GM21723 (cell line): Measurements from ENCODE around the gene RP9.

ENCODE experiments used
- ATAC-seq: cut with Tn5 transposase; IDR thresholded peaks from one replicate; pipeline ENCODE4 v1.9.1; 2021; ENCODE audit warnings: mild to moderate bottlenecking, moderate library complexity; ENCODE audit not compliant: unreplicated experiment

The RP9 gene

DNA sequence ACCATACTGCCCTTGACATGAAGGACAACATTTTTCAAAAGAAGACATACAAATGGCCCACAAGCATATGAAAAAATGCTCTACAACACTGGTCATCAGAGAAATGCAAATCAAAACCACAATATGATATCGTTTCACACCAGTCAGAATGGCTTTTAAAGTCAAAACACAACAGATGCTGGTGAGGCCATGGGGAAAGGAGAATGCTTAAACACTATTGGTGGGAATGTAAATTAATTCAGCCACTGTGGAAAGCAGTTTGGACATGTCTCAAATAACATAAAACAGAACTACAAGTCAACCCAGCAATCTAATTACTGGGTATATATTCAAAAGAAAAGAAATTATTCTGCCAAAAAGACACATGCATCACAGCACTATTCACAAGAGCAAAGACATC lies 42.4 kb downstream of the RP9 start:
- no peak for ATAC-seq

DNA sequence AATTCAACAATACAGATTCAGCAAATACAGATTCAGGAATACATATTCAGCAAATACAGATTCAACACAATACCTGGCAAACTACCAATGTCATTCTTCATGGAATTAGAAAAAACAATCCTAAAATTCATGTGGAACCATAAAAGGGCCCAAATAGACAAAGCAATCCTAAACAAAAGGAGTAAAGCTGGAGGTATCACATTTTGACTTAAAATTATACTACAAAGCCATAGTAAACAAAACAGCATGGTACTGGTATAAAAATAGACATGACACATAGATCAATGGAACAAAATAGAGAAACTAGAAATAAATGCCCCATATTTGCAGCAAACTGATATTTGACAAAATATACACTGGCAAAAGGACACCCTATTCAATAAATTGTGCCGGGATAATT lies 43.2 kb downstream of the RP9 start:
- no peak for ATAC-seq

DNA sequence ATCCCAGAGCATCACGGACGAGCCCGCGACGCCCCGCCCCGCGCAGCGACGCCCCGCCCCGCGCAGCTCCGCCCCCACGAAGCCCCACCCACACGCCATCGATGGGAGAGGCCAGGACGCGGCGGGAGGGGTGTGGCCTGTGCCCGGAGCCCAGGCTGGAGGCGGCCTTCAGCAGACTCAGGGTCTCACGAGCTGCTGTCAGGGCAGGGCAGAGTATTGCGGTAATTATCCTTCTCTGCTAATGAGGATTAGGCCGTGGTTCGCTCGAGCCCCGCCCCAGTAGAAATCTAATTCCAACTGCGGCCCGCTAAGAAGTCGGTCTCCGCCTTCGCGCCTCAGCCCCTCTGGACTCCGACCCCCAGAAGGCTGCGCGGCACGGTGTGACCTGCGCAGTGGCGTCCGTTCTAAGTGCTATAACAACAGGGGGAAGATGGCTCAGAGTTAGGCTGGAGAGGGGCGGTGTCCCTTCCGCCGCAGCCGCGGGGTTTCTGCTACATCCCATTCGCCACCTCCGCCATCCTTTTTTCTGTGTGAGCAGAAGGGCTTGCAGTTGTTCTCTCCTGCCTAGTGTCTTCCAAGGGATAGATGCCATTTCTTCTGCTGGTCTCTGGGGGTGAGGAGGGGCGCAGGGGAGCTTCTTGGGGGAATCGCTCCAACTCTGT lies 46.3 kb downstream of the RP9 start:
- ATAC-seq = peak; percentile 93

DNA sequence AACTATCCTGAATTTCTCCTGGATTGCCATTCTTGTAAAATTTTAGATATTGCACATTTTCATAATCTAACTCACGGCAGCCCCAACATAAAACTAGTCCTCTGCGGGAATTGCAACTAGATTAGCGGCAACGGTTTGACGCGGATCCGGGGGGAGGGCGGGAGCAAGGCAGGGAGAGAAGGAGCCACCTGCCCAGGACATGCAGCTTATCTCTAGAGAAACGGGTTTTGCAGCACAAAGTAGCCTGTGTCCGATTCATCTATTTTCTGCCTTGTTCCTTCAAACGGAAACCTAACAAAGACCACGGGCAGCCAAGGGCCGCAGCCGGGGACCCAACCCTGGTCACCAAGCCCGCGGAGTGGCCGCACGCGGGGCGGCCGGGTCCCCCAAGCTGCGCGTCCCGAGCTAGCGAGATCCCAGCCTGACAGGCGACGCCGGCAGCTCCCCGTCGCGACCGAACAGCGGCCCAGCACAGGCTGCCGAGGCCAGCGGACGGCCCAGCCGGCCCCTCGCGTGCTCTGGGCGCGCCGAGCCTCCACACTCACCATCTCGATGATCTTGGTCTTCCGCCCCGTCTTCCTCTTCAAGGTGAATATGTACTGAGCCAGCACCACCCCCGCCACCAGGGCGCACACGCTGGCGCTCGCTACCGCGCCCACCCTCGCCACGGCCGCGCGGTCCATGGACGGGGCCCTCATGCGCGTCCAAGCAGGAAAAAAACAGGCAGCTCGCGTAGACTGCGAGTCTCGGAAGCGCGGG lies 47.0 kb downstream of the RP9 start, which contains the start of gene NT5C3A:
Gene NT5C3A (minus strand): TSS at position 754 of the 759 bp plus-strand sequence. CDS start 71 bp downstream, at position 683.
- peak; percentile 49 for ATAC-seq

DNA sequence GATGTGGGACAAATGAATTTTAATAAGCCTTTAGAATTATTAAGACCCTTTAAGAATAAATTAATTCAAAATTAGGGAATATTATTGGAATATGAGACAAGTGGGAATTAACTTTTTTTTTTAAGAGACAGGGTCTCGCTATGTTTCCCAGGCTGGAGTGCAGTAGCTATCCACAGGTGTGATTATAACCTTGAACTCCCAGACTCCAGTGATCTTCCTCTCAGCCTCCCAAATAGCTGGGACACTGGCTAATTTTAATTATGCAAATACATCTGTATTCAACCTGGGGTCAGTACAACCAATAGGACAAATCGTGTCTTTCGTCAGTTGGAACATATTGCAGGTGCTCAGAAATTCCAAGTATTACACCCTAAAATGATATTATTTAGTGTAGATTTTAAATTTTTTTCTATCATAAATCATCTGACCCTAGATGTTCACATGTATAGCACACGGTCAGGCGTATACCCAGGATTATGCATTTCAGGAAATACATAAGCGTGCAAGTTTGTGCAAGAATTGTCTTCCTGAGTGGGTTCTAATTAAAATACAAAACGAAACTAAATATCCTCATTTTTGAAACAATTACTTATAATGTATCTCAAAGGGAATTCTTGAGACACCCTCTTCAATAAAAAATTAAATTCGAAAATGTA lies 47.8 kb downstream of the RP9 start:
- no peak for ATAC-seq

DNA sequence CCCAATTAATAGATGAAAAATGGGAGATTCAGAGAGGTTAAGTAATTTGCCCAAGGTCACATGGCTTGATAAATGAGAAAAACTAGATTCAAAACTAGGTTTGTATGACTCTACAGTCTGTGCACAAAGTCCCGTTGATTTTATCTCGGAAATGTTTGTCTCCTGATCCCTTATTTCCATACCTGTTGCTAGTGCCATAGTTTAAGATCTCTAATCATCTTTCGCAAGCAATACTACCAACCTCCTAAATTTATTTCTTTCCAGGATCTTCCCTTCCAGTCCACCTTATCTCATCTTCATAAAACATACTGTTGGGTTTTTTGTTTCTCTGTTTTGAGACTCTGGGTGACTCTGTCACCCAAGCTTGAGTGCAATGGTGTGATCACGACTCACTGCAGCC lies 49.6 kb downstream of the RP9 start:
- ATAC-seq = no peak

DNA sequence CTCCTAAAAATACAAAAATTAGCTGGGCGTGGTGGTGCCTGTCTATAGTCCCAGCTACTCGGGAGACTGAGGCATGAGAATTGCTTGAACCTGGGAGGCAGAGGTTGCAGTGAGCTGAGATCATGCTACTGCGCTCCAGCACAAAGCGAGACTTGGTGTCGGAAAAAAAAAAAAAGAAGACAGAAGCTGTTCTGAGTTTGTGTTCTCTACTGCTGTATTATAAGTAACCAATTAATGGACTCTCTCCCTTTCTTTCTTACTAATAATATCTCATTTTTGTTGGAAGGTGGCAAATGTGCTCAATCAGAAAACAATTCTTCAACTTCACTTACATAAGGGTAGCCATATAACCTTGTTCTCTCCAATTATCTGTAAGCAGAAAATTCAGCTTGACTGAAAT lies 54.0 kb downstream of the RP9 start:
- ATAC-seq = no peak

DNA sequence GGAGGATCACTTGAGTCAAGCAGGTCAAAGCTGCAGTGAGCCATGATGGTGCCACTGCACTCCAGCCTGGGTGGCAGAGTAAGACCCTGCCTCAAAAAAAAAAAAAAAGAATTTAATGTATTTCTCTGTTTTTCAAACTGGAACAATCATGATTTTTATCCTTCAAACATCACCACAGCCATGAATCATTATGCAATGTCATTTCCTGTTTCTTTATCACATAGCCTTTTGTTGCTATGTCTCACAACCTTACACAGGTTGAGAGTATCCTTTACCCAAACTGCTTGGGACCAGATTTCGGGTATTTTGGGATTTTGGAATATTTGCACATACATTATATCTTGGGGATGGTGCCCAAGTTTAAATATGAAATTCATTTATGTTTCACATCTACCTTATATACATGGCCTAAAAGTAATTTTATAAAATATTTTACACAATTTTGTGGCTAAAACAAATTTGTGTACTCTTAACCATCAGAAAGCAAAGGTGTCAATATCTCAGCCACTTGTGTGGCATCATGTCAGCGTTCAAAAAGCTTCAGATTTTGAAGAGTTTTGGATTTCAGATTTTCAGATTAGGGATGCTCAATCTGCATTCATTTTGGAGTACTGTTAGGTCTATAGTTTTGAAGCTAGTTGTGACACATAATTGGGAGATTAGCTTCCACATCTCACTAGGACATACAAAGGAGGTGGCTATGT lies 54.8 kb downstream of the RP9 start:
- no peak for ATAC-seq

DNA sequence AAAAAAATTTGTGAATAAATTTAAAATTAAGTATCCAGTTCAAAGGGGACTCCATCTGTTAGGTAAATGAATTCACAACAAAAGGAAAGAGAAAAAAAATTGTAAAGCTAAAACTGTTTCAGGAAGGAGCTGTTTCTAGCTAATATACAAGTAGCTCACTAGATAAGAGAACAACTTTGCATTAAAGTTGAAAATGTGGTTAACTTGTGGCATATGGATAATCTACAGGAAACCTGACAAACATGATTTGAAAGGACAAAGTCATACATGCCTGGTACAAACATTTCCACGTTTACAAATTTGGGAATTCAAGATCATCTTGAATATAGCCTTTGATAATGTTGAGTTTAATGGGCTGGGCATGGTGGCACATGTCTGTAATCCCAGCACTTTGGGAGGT lies 55.5 kb downstream of the RP9 start:
- no peak for ATAC-seq

DNA sequence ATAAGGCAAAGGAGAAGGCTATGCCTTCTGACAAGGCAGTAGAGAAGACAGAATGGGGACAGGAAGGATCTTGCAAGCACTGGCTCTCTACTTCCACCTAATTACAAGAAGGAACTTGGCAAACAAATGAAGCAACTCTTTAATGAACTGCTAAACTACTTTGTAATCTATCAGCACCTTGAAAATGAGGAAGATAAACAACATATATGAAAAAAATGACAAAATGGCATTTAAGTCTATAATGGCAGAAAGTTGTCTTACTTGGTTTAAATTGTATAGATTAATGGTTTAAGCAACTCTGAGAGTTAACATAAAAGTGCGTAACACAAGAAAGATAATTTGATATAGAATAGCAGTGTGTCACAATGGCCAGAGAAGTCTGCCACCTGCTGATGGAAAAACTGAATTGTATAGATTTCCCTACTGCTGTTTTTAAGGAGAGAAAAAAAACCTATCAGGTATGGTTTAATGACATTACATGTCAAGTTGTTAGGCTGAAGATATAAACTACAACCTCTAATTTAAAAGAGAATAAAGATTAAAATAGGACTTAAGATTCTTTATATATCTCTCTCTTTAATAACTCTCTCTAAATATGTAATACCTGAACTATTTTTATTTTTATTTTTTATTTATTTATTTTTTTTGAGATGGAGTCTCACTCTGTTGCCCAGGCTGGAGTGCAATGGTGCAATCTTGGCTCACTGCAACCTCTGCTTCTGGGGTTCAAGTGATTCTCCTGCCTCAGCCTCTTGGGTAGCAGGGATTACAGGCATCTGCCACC lies 58.5 kb downstream of the RP9 start:
- ATAC-seq = peak; percentile 59

DNA sequence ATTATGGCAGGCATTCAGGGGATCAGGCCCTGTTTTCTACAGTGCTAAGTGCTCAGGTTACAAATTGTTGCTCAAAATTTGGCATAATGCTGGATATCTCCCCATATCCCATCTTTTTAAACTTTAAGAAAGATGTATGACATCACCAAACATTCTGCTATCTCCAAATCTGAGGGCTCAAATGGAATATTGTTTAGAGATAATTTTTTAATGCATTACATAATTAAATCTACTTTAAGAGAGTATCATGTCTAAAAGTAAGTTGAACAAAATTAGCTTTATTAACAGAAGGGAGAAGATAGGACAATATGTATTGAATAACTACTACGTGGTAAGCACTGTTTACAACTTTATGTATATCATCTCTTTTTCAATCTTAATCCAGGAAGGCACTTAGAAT lies 60.5 kb downstream of the RP9 start:
- ATAC-seq = no peak

DNA sequence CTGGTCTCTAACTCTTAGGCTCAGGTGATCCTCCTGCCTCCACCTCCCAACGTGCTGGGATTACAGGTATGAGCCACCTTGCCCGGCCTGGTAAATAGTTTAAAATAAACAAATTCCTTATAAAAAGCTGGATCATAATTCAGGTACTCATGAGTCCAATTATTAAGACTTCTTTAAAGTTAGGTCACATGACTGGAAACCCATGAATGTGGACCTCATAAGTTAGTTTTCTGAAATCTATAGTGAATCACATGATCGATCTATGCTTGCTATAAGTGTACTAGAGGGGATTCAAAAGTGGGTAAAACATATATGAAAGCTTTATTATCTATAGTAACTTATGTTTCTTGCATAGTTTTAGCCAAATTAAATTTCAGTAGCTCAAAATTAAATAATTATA lies 60.9 kb downstream of the RP9 start:
- no peak for ATAC-seq

DNA sequence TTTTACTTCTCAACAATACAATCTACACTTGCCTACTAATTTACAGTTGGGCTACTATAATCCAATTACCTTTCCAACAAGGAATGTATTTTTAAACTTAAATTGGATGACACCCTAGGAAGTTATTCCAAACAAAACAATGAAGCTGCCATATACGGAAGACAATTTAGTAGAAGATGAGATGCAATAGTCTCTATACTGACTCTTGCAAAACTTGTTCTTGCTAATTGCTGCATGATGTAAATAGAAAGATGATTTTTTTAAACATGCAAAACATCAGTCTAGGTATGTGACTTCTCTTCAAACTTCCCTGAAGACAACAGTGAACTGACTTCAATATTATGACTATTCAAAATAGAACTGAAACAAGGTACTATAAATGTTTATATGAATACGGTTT lies 64.2 kb downstream of the RP9 start:
- ATAC-seq = peak; percentile 41
